ENCODE measurements around the gene SMU1.
A peak's percentile ranks its signal among the peaks of the same experiment; 100 is the strongest.

Gene SMU1

DNA sequence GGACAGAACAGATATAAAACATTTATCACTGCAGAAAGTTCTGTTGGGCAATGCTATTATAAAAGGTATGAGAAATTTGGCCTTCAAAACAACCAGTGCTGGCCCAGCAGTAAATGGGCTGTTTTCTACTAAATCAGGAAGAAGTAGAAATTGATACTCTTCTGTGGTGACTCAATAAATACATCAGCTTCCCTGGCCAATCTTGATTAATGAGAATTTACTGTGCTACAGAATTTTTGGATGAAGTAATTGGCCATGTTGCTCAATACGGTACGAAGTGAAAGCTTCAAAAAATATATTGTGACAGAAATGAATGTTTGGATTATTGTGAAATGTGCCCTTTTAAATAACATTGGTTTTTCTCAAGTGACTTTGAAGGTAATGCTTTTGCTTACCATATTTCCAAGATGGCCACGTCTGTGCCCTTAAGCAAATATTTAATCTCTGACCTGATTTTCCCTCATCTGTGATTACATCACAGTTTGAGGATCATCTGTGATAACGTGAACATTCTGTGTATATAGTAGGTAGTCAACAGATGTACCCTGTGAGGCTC is 47.2 kb downstream of the SMU1 start:
- Histone ChIP-seq H3K4me3 (ENCODE audit: low read length) (no peak overlapping the region), H3K27ac (ENCODE audit: low read length) (no peak overlapping the region), H3K27me3 (ENCODE audit: control insufficient read depth, insufficient read depth, low read length) (no peaks in the 10 kb centered on the region), H3K36me3 (ENCODE audit: control insufficient read depth, insufficient read depth, low read length) (peaks cover 2% of the 10 kb centered on the region; the same call in 1 of the 2 replicates), H3K9me3 (ENCODE audit: control insufficient read depth, insufficient read depth, low read length) (no peaks in the 10 kb centered on the region), H3K4me1 (ENCODE audit: control insufficient read depth, insufficient read depth, low read length) (no peaks in the 10 kb centered on the region)
- WGBS (ENCODE audit: insufficient coverage, insufficient read length), result no CpG with 5 or more reads among the region's 4 CpGs
- DNase-seq (ENCODE audit: low read depth, low spot score), result no peak

- Histone ChIP-seq H3K4me1 (ENCODE audit: control insufficient read depth, insufficient read depth, low read length) (no peaks in the 10 kb centered on the region), H3K27me3 (ENCODE audit: control insufficient read depth, insufficient read depth, low read length) (no peaks in the 10 kb centered on the region), H3K36me3 (ENCODE audit: control insufficient read depth, insufficient read depth, low read length) (no peaks in the 10 kb centered on the region; the same call in 1 of the 2 replicates), H3K9me3 (ENCODE audit: control insufficient read depth, insufficient read depth, low read length) (no peaks in the 10 kb centered on the region), H3K4me3 (ENCODE audit: low read length) (peak overlapping the region; percentile 71), H3K27ac (ENCODE audit: low read length) (no peak overlapping the region)
- no peak for DNase-seq (ENCODE audit: low read depth, low spot score)
- no CpG with 5 or more reads among the region's 36 CpGs for WGBS (ENCODE audit: insufficient coverage, insufficient read length)
These were observed 50.7 kb downstream of the SMU1 start for GRCh38 chr9:33025572-33026342.

- no peaks in the 10 kb centered on the region for H3K27me3 ChIP-seq (ENCODE audit: control insufficient read depth, insufficient read depth, low read length)
- H3K36me3 ChIP-seq (ENCODE audit: control insufficient read depth, insufficient read depth, low read length), result no peaks in the 10 kb centered on the region; the same call in 1 of the 2 replicates
- no peaks in the 10 kb centered on the region for H3K4me1 ChIP-seq (ENCODE audit: control insufficient read depth, insufficient read depth, low read length)
- no CpG with 5 or more reads among the region's 61 CpGs for WGBS (ENCODE audit: insufficient coverage, insufficient read length)
- no peaks in the 10 kb centered on the region for H3K9me3 ChIP-seq (ENCODE audit: control insufficient read depth, insufficient read depth, low read length)
- H3K4me3 ChIP-seq (ENCODE audit: low read length), result peak within 1 kb of the TSS; percentile 71
- H3K27ac ChIP-seq (ENCODE audit: low read length), result no peak within 1 kb of the TSS
- DNase-seq (ENCODE audit: low read depth, low spot score), result peak; percentile 61
These were observed 51.4 kb downstream of the SMU1 start, which contains the start of gene DNAJA1 for GRCh38 chr9:33024966-33025571. DNAJA1 (plus strand) TSS chr9:33025273; CDS start chr9:33026485, 1,212 bp downstream.

DNA sequence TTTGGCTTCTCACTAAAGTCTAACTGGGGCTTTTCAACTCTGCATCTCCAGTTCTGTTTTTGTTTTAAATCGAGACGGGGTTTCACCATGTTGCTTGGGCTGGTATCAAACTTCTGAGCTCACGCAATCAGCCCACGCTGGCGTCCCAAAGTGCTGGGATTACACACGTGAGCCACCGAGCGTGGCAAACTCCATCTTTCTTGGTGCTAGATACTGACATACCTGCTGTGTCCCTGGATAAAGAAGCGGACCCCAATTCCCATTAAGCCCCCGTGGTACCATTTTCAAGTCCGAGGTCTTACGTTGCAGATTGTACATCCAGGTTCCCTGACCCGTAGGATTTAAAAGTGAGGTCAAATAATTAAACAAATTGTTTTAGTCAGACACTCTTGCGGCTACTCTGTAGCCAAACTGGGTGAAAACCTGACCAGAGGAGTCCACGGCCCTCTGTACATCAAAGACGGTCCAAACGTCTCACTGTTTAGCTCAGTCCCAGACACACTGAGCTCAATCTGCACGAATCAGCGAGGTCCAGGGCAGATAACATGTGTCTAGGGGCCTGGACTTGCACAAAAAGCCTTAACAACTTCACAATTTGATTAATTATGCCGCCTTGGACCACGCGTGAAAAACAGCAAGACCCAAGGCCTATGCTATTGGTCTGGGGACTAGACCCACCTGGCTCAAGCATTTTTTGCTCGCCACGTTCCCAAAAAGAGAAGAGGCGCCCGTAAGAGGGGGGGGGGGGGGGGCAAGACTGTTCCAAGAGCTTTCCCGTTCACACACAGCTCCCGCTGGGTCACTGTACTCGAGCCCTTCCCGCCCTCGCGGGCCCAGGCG is 52.1 kb downstream of the SMU1 start:
- H3K36me3 ChIP-seq (ENCODE audit: control insufficient read depth, insufficient read depth, low read length), result no peaks in the 10 kb centered on the region; the same call in 1 of the 2 replicates
- no peaks in the 10 kb centered on the region; the same call in 1 of the 2 replicates for H3K4me1 ChIP-seq (ENCODE audit: control insufficient read depth, insufficient read depth, low read length)
- no peaks in the 10 kb centered on the region for H3K27me3 ChIP-seq (ENCODE audit: control insufficient read depth, insufficient read depth, low read length)
- WGBS (ENCODE audit: insufficient coverage, insufficient read length), result no CpG with 5 or more reads among the region's 33 CpGs
- peak overlapping the region; percentile 71 for H3K4me3 ChIP-seq (ENCODE audit: low read length)
- DNase-seq (ENCODE audit: low read depth, low spot score), result no peak
- no peaks in the 10 kb centered on the region for H3K9me3 ChIP-seq (ENCODE audit: control insufficient read depth, insufficient read depth, low read length)
- no peak overlapping the region for H3K27ac ChIP-seq (ENCODE audit: low read length)

GRCh38 chr9:33023661-33024060 is 52.8 kb downstream of the SMU1 start:
- no peaks in the 10 kb centered on the region for H3K27me3 ChIP-seq (ENCODE audit: control insufficient read depth, insufficient read depth, low read length)
- no peak overlapping the region for H3K27ac ChIP-seq (ENCODE audit: low read length)
- WGBS (ENCODE audit: insufficient coverage, insufficient read length), result no CpG with 5 or more reads among the region's 4 CpGs
- no peaks in the 10 kb centered on the region for H3K9me3 ChIP-seq (ENCODE audit: control insufficient read depth, insufficient read depth, low read length)
- no peak for DNase-seq (ENCODE audit: low read depth, low spot score)
- no peaks in the 10 kb centered on the region; the same call in 1 of the 2 replicates for H3K4me1 ChIP-seq (ENCODE audit: control insufficient read depth, insufficient read depth, low read length)
- no peaks in the 10 kb centered on the region; the same call in 1 of the 2 replicates for H3K36me3 ChIP-seq (ENCODE audit: control insufficient read depth, insufficient read depth, low read length)
- H3K4me3 ChIP-seq (ENCODE audit: low read length), result no peak overlapping the region; the same call in 1 of the 2 replicates

- Histone ChIP-seq H3K9me3 (ENCODE audit: control insufficient read depth, insufficient read depth, low read length) (no peaks in the 10 kb centered on the region), H3K27me3 (ENCODE audit: control insufficient read depth, insufficient read depth, low read length) (no peaks in the 10 kb centered on the region), H3K4me1 (ENCODE audit: control insufficient read depth, insufficient read depth, low read length) (no peaks in the 10 kb centered on the region; the same call in 1 of the 2 replicates), H3K36me3 (ENCODE audit: control insufficient read depth, insufficient read depth, low read length) (no peaks in the 10 kb centered on the region; the same call in 1 of the 2 replicates), H3K27ac (ENCODE audit: low read length) (no peak overlapping the region), H3K4me3 (ENCODE audit: low read length) (no peak overlapping the region)
- DNase-seq (ENCODE audit: low read depth, low spot score), result no peak
- no CpG with 5 or more reads among the region's 7 CpGs for WGBS (ENCODE audit: insufficient coverage, insufficient read length)
These were observed 53.7 kb downstream of the SMU1 start for GRCh38 chr9:33022755-33023154.

- no peak overlapping the region for H3K27ac ChIP-seq (ENCODE audit: low read length)
- no peak for DNase-seq (ENCODE audit: low read depth, low spot score)
- WGBS (ENCODE audit: insufficient coverage, insufficient read length), result no CpG with 5 or more reads among the region's 3 CpGs
These were observed 54.2 kb downstream of the SMU1 start for GRCh38 chr9:33022303-33022702.

DNA sequence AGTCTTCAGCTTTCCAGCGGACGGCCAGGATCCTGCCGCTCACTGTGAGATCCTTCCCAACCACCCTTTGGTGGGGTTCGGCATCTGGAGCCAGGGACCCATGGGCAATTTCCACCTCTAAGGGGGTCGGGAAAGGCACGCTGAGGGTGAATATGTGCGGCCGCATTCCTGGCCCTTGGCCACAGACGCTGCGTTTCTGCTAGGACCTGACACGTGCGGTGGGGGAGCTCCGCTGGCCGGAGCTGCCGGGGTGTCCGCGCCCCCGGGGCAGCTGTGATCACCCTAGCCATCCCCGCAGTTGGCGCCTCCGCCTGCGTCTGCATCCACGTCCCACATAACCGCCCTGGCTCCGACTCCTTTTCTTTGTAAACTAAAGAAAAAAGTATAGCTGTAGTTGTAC is 56.7 kb downstream of the SMU1 start:
- Histone ChIP-seq H3K4me3 (ENCODE audit: low read length) (no peak overlapping the region), H3K27ac (ENCODE audit: low read length) (no peak overlapping the region), H3K36me3 (ENCODE audit: control insufficient read depth, insufficient read depth, low read length) (no peaks in the 10 kb centered on the region; the same call in 1 of the 2 replicates), H3K27me3 (ENCODE audit: control insufficient read depth, insufficient read depth, low read length) (no peaks in the 10 kb centered on the region), H3K4me1 (ENCODE audit: control insufficient read depth, insufficient read depth, low read length) (no peaks in the 10 kb centered on the region; the same call in 1 of the 2 replicates), H3K9me3 (ENCODE audit: control insufficient read depth, insufficient read depth, low read length) (no peaks in the 10 kb centered on the region)
- WGBS (ENCODE audit: insufficient coverage, insufficient read length), result no CpG with 5 or more reads among the region's 25 CpGs
- no peak for DNase-seq (ENCODE audit: low read depth, low spot score)

More at GRCh38 chr9:33022303-33022702, 54.2 kb downstream of the SMU1 start:
- H3K9me3 ChIP-seq (ENCODE audit: control insufficient read depth, insufficient read depth, low read length), result no peaks in the 10 kb centered on the region
- no peak overlapping the region for H3K4me3 ChIP-seq (ENCODE audit: low read length)
- no peaks in the 10 kb centered on the region for H3K27me3 ChIP-seq (ENCODE audit: control insufficient read depth, insufficient read depth, low read length)
- no peaks in the 10 kb centered on the region; the same call in 1 of the 2 replicates for H3K4me1 ChIP-seq (ENCODE audit: control insufficient read depth, insufficient read depth, low read length)
- no peaks in the 10 kb centered on the region; the same call in 1 of the 2 replicates for H3K36me3 ChIP-seq (ENCODE audit: control insufficient read depth, insufficient read depth, low read length)

DNA sequence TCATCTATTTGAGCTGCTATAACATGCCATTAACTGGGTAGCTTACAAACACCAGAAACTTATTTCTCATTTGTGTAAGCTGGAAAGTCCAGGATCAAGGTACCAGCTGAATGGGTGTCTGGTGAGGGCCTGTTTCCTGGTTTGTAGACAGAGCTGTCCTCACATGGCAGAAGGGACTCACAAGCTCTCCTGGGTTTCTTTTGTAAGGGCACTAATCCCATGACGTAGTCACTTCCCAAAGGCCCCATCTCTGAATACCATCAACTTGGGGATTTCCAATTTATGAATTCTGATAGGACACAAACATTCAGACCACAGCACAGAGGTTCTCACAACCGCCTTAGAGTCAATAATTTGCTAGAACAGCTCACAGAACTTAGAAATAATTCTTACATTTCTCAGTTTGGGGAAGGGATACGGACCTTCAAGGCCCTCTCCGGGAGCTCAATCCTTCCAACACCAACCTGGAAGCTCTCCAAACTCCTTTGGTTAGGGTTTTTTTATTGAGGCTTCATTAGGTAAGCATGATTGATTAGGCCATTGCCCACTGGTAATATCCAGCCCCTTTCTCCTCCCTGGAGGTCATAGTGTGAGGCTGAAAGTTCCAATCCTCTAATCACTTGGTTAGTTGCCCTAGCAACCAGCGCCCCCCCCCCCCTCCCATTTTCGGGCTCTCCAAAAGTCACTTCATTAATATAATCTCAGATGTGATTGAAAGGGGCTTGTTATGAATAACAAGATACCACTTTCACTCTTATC is 59.0 kb downstream of the SMU1 start:
- no peak overlapping the region for H3K4me3 ChIP-seq (ENCODE audit: low read length)
- peaks cover 3% of the 10 kb centered on the region for H3K4me1 ChIP-seq (ENCODE audit: control insufficient read depth, insufficient read depth, low read length)
- DNase-seq (ENCODE audit: low read depth, low spot score), result no peak
- no peaks in the 10 kb centered on the region for H3K9me3 ChIP-seq (ENCODE audit: control insufficient read depth, insufficient read depth, low read length)
- no peaks in the 10 kb centered on the region for H3K27me3 ChIP-seq (ENCODE audit: control insufficient read depth, insufficient read depth, low read length)
- WGBS (ENCODE audit: insufficient coverage, insufficient read length), result no CpG with 5 or more reads among the region's 6 CpGs
- no peaks in the 10 kb centered on the region; the same call in 1 of the 2 replicates for H3K36me3 ChIP-seq (ENCODE audit: control insufficient read depth, insufficient read depth, low read length)
- H3K27ac ChIP-seq (ENCODE audit: low read length), result no peak overlapping the region
